22Rv1 (cell line): ENCODE results near the gene CAAP1.

ENCODE experiments used
- H3K27ac ChIP-seq: fragments of 450-650 bp; 2 replicates; pipeline ENCODE4 v1.5.1; 2017
- CTCF ChIP-seq: fragments of 450-650 bp; IDR thresholded peaks from 2 replicates; pipeline ENCODE4 v1.5.1; 2017; ENCODE audit warnings: mild to moderate bottlenecking
- ZFX ChIP-seq: fragments of 450-650 bp; IDR thresholded peaks from 2 replicates; pipeline ENCODE4 v1.6.1; 2017; ENCODE audit warnings: antibody characterized with exemption, borderline replicate concordance

The CAAP1 gene, protein sequence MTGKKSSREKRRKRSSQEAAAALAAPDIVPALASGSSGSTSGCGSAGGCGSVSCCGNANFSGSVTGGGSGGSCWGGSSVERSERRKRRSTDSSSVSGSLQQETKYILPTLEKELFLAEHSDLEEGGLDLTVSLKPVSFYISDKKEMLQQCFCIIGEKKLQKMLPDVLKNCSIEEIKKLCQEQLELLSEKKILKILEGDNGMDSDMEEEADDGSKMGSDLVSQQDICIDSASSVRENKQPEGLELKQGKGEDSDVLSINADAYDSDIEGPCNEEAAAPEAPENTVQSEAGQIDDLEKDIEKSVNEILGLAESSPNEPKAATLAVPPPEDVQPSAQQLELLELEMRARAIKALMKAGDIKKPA

DNA sequence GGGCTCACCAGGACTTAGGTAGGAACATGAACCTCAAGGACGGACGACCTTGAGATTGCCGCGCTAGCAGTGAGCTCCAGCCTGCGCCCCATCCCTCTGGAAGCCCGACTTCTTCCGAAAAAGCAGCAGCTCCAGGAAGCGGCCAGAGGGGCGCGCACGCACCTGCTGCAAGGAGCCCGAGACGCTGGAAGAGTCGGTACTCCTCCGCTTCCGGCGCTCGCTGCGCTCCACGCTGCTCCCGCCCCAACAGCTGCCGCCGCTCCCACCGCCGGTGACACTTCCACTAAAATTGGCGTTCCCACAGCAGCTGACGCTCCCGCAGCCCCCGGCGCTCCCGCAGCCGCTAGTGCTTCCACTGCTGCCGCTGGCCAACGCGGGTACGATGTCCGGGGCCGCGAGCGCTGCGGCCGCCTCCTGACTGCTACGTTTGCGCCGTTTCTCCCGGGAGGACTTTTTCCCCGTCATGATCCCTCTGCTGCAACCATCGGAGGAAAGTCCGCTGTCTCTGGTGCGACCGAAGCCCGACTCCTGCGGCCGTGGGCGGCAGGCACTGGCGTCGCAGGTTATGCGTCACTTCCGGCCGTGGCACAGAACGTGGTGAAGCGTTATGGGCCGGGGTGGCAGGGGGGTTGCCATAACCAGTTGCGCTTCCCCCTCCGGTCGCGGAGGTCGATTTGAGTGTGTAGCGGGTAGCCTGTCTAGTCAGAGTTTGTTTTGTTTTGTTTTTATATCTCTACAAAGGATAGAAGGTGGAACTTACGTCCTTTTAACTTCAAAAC, at the start of gene CAAP1:
CAAP1 (minus strand) TSS at position 552 of the 779 bp plus-strand sequence; CDS start at position 465, 87 bp downstream.
- H3K27ac ChIP-seq = peak within 1 kb of the TSS; percentile 98
- peak; percentile 69 for TF ChIP-seq CTCF
- TF ChIP-seq ZFX = no peak

DNA sequence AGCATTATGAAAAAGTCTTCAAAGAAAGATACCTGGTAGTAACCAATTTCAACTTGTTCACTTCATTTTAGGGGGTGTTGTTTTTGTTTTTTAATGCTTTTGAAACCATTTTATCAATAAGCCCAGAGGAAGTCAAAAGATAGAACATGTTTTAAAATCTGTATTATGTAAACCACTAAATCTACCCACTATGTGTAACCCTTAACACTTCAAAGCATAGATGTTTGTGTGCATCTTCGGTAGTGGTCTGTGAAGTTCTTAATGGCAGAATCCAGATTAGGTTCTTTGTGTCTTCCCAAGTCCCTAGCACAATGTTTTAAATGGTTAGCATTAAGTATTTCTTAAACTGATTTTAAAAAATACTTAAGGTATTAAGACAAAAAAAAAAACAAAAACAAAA, 48.2 kb upstream of the CAAP1 start:
- no peak overlapping the region for H3K27ac ChIP-seq
- TF ChIP-seq CTCF = no peak
- TF ChIP-seq ZFX = no peak

DNA sequence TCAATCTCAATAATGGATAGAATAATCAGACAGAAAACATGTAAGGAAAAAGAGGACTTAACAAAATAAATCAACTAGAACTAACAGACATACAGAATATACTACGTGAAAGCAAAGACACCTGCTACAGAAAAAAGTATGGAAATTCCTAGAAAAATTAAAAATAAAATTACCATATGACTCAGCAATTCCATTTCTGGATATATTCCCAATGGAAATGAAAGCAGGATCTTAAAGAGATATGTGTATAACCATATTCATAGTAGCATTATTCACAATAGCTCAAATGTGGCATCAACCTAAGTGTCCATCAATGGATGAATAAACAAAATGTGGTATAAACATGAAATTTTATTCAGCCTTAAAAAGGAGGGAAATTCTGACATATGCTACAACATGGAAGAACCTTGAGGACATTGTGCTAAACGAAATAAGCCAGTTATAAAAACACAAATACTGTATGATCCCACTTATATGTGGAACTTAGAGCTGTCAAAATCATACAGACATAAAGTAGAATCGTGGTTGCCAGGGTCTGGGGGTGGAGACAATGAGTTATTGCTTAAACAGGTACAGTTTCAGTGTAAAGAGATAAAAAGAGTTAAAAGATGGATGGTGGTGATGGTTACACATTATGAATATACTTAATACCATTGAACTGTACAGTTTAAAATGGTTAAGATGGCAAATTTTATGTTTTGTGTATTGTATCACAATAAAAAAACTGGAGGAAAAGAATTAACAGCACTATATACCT, 47.5 kb upstream of the CAAP1 start:
- TF ChIP-seq CTCF = no peak
- no peak for TF ChIP-seq ZFX
- H3K27ac ChIP-seq = no peak overlapping the region

GRCh38 chr9:26937816-26938371, 45.3 kb upstream of the CAAP1 start:
- no peak overlapping the region for H3K27ac ChIP-seq
- TF ChIP-seq ZFX = no peak
- TF ChIP-seq CTCF = no peak

DNA sequence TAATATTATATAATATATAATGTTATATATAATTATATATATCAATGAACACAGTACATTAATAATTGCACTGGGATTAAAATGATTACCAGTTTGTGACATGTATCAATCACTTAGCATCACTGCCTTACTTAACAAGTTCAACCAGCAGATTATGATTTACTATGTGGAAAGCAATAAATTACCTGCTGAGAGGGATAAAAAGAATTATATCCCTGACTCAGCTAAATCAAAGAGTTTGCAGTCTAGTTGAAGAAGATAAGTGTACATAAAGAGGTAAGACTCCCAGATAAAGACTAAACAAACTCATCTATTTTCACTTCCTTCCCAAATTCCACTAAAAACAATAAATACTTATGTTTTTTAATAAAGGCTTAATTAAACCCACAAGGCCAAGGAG, 43.2 kb upstream of the CAAP1 start:
- TF ChIP-seq CTCF (no peak), ZFX (no peak)
- H3K27ac ChIP-seq = no peak overlapping the region

- H3K27ac ChIP-seq = no peak overlapping the region
- TF ChIP-seq CTCF = no peak
- TF ChIP-seq ZFX = no peak
Measured at GRCh38 chr9:26928902-26929495, 36.4 kb upstream of the CAAP1 start.
